Ramos (cell line): ENCODE data around the gene IFNL3.
"Not testable (repeated sequence)": the region's sequence is repeated elsewhere in the genome, so short reads cannot be mapped to it uniquely, and the experiment has no call there.

Experiments used
- in situ Hi-C: fragments of 300-500 bp; cut with MboI; formaldehyde crosslinking; loops from one replicate; pipeline ENCODE4 v1.14.3; 2022; ENCODE audit warnings: low sequenced_read_pairs; ENCODE audit not compliant: unreplicated experiment

The IFNL3 gene

DNA sequence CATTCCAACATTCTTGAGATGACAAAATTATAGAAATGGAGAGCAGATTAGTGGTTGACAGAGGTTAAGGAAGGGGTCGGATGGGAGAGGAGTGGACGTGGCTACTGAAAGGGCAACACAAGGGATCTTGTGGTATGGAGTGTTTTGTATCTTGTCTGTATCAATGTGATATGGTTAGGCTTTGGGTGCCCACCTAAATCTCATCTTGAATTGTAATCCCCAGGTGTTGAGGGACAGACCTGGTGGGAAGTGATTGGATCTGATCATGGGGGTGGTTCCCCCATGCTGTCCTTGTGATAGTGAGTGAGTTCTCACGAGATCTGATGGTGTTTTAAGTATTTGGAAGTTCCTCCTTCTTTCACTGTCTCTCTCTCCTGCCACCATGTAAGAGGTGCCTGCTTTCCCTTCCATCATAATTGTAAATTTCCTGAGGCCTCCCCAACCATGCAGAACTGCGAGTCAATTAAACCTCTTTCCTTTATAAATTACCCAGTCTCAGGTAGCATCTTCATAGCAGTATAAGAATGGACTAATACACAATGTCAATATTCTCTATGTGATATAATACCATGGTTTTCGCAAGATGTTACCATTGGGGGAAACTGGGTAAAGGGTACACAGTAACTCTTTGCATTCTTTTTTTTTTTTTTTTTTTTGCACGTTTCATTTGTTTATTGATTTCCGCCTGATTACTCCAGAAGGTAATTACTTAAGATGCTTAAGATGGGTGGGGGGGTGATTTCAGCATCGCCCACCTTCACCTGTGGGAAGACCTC is 8.8 kb upstream of the IFNL3 start:
- in situ Hi-C loops = no loop called here

GRCh38 chr19:39252458-39252857 is 7.7 kb upstream of the IFNL3 start:
- in situ Hi-C loops = no loop called here

DNA sequence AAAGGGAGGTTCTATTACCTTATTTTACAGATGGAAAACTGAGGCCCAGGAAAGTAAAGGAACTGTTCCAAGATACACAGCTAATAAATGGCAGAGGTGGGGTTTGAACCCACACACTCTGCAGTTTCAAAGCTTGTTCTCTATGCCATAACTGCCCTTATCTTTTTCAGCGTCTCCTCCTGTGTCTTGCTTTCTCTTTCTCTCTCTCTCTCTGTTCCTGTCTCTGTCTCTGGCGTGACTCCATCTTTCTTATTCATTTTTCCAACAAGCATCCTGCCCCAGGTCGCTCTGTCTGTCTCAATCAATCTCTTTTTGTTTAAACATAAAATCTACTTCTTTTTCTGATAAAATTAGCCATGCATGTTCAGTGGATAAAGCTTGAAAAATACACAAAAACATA is 7.0 kb upstream of the IFNL3 start:
- in situ Hi-C loops = no loop called here

- in situ Hi-C loops = no loop called here
Observed at GRCh38 chr19:39251081-39251480, 6.3 kb upstream of the IFNL3 start.

GRCh38 chr19:39248806-39249205 is 4.0 kb upstream of the IFNL3 start, which contains the start of gene IFNL4:
TSS of gene IFNL4 (minus strand) at chr19:39248856.
- in situ Hi-C loops = no loop called here

DNA sequence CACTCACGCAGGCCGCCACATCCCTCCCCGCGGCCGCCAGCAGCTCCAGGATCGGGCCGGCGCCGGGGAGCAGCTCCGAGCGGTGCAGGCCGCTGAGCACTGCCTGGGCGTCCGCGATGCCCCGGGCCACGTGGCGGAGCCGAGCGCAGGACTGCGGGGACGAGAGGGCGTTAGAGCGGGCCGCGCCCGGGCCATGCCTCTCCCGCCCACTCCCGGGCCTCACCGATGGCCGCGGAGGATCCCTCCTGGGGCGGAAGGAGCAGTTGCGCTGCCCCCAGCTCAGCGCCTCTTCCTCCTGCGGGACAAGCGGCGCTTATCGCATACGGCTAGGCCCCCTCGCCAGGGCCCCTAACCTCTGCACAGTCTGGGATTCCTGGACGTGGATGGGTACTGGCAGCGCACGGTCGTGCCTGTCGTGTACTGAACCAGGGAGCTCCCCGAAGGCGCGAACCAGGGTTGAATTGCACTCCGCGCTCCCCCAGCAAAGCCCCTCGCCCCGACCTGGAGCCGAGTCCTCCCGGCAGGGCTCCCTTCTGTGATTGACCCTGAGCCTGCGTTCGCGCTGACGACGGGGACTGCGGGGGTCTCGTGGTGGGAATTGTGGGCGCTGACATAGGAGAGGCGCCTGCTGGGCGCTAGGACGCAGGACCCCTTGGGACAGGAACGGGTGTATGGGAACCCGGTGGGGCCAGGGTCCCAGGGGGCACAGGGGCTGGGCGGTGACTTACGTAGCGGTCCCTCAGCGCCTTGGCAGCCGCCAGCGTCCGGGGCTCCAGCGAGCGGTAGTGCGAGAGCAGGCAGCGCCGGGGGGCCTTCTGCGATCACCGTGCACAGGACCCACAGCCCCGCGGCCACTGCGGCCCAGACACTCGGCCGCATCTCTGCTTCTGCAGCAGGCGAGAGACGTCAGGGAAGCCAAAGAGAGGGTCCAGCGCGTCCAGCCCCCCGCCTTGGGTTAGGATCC is 3.2 kb upstream of the IFNL3 start:
- in situ Hi-C loops = no loop called here

GRCh38 chr19:39246951-39247669 is 2.3 kb upstream of the IFNL3 start:
- in situ Hi-C loops = no loop called here

DNA sequence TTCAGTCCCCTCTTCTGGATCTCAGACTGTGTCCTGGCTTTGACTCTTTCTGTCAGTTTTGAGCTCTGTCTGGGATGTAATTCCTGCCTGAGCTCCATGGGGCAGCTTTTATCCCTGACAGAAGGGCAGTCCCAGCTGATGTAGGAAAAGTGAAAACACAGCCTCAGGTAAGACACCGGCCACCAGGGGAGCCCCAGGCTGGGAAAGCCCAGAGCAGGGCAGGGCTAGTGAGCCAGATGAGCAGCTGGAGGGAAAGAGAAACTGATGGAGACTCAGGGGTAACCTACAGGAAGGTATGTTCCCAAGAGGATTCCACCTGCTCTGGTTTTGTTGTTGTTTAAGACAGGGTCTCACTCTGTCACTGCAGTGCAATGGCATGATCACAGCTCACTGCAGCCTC is 360 bp upstream of the IFNL3 start:
- in situ Hi-C loops = not testable (repeated sequence)

DNA sequence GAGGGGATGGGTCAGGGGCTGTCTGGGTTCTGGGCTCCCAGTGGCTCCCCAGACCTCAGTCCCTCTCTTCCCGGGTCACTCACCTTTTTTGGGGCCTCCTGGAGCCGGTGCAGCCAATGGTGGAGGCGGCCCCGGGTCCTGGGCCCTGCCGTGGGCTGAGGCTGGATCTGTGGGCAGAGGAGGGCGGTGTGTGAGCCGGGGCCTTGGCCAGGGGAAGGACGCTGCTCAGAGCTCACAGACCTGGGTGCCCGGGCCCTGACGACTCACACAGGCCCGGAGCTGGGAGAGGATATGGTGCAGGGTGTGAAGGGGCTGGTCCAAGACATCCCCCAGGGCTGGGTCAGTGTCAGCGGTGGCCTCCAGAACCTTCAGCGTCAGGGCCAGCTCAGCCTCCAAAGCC is 1.1 kb downstream of the IFNL3 start:
- in situ Hi-C loops = not testable (repeated sequence)

- in situ Hi-C loops = no loop called here
Observed at GRCh38 chr19:39240421-39240820, 4.4 kb downstream of the IFNL3 start.

DNA sequence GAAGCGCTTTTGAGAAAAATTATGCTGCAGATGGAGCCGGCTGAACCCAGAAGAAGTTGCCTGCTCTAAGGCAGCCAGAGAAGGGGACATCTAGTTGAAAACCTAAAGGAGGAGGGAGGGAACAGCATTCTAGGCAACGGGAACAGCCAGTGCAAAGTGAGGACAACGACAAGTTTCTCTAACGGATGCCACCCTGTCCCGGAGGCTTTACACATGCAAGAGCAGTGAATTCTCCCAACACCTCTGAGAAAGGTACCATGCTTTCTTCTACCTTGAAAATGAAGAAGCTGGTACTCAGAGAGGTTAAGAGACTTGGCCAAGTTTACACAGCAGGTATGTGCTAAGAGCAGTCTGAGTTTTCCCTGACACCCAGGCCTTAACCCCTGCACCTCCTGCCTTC is 5.9 kb downstream of the IFNL3 start:
- in situ Hi-C loops = no loop called here

- in situ Hi-C loops = no loop called here
Observed at GRCh38 chr19:39238209-39238608, 6.6 kb downstream of the IFNL3 start.

GRCh38 chr19:39237200-39238184 is 7.3 kb downstream of the IFNL3 start:
- in situ Hi-C loops = no loop called here

DNA sequence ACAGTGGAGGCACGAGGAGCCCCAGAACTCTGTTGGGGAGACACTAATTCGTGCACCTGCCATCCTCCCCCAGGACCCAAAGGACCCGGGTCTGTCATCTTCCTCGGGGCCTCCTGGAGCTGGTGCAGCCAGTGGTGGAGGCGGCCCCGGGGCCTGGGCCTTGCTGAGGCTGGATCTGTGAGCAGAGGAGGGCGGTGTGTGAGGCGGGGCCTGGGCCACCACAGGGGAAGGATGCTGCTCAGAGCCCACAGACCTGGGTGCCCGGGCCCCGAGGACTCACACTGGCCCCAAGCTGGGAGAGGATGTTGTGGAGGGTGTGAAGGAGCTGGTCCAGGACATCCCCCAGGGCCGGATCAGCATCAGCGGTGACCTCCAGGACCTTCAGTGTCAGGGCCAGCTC is 8.3 kb downstream of the IFNL3 start:
- in situ Hi-C loops = no loop called here

- in situ Hi-C loops = no loop called here
Observed at GRCh38 chr19:39232708-39233107, 12.1 kb downstream of the IFNL3 start.

- in situ Hi-C loops = no loop called here
Observed at GRCh38 chr19:39230096-39230764, 14.6 kb downstream of the IFNL3 start.

GRCh38 chr19:39224910-39225309 is 19.9 kb downstream of the IFNL3 start:
- in situ Hi-C loops = loop anchor here (25.0 kb wide), 1 partner anchor 312 kb away; the partner anchor contains the start of genes EID2 and EID2B

- in situ Hi-C loops = loop anchor here (25.0 kb wide), 1 partner anchor 314 kb away; the partner anchor contains the start of genes EID2 and EID2B
Observed at GRCh38 chr19:39223703-39224279, 21.0 kb downstream of the IFNL3 start.
